Smooth muscle cell (in vitro differentiated cells): Measurements from ENCODE around the gene TMEM219. TPM values are rescaled to one million over a fixed set of nuclear protein-coding genes. Genes with fewer than 3 reads are reported as not detected.

Source experiments
- DNase-seq: peaks from one replicate; lab custom pipeline; 2025; ENCODE audit not compliant: unreplicated experiment; lab: John Stamatoyannopoulos, UW
- H2AFZ ChIP-seq: fragments of 200-600 bp; sonication (generic); 2 replicates; pipeline ENCODE4 v1.6.0; 2016; ENCODE audit warnings: antibody characterized with exemption, low read depth, mild to moderate bottlenecking
- H3F3A ChIP-seq: fragments of 200-600 bp; sonication (generic); 2 replicates; pipeline ENCODE4 v1.6.0; 2017; ENCODE audit warnings: antibody characterized with exemption, low read depth
- H3K27ac ChIP-seq: fragments of 200-600 bp; sonication (generic); 2 replicates; pipeline ENCODE4 v1.5.1; 2016; ENCODE audit warnings: low read depth, mild to moderate bottlenecking
- H3K27me3 ChIP-seq: fragments of 200-600 bp; sonication (generic); 2 replicates; pipeline ENCODE4 v1.6.1; 2016; ENCODE audit warnings: low read depth, mild to moderate bottlenecking
- H3K36me3 ChIP-seq: fragments of 200-600 bp; sonication (generic); 2 replicates; pipeline ENCODE4 v1.5.1; 2016; ENCODE audit warnings: low read depth
- H3K4me1 ChIP-seq: fragments of 200-600 bp; sonication (generic); 2 replicates; pipeline ENCODE4 v1.5.1; 2016; ENCODE audit warnings: low read depth
- H3K4me2 ChIP-seq: fragments of 200-600 bp; sonication (generic); 2 replicates; pipeline ENCODE4 v1.6.0; 2016; ENCODE audit warnings: mild to moderate bottlenecking
- H3K4me3 ChIP-seq: fragments of 200-600 bp; sonication (generic); 2 replicates; pipeline ENCODE4 v1.5.1; 2016; ENCODE audit warnings: mild to moderate bottlenecking
- H3K79me2 ChIP-seq: fragments of 200-600 bp; sonication (generic); 2 replicates; pipeline ENCODE4 v1.6.0; 2016; ENCODE audit warnings: low read depth, mild to moderate bottlenecking
- H3K9ac ChIP-seq: fragments of 200-600 bp; sonication (generic); 2 replicates; pipeline ENCODE4 v1.6.0; 2016; ENCODE audit warnings: low read depth
- H3K9me3 ChIP-seq: fragments of 200-600 bp; sonication (generic); replicated peaks from 2 replicates; pipeline ENCODE4 v1.5.1; 2016; ENCODE audit warnings: low read depth
- H4K20me1 ChIP-seq: fragments of 200-600 bp; sonication (generic); 2 replicates; pipeline ENCODE4 v1.6.0; 2016; ENCODE audit warnings: low read depth
- WGBS: methylation state at CpG from one replicate; pipeline ENCODE4 v1.1.7; 2016; ENCODE audit warnings: low lambda C conversion rate; 5-methylcytosine and 5-hydroxymethylcytosine counted together
- polyA plus RNA-seq: library from polyadenylated mRNA; unstranded; fragments of >200 nt; fragmentation: Nextera tagmentation; extraction: Ambion mirVana; gene quantifications from 2 replicates; pipeline ENCODE4 v1.2.1, GENCODE V29; 2016
- total RNA-seq: library from RNA; depleted of rRNA; stranded (reverse); fragments of >200 nt; gene quantifications from 2 replicates; pipeline ENCODE4 v1.2.3, GENCODE V29; 2014
- TF ChIP-seq, protein P1 (sequence below): fragments of 200-600 bp; sonication (generic); IDR thresholded peaks from 2 replicates; pipeline ENCODE4 v1.5.1; 2017; ENCODE audit warnings: borderline replicate concordance, mild to moderate bottlenecking, antibody characterized with exemption; ENCODE audit not compliant: insufficient read depth, poor library complexity, severe bottlenecking

The TMEM219 gene
- total and polyA plus RNA-seq, 2 experiments from 2014 or later, result 99.2 to 186 TPM

DNA sequence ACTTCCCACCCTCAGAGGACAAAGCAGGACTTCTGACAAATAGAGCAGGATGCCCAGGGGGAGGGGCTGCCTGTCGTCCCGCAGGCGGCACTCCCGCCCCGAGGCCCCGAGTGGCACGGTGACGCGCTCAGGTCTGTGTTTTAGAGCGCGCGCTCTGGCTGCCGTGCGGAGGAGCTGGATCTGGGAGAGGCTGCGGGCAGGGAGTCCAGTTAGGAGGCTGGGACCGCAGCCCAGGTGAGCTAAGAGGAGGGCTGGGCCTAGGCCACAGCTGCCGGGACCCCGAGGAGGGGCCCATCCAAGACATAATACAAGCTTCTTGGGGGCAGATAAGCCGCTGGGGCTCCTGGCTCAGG lies 42.5 kb downstream of the TMEM219 start:
- Histone ChIP-seq H3K27me3 (peaks cover 2% of the 10 kb centered on the region), H3K4me1 (no peaks in the 10 kb centered on the region), H3K4me3 (no peak overlapping the region), H4K20me1 (no peaks in the 10 kb centered on the region), H3K79me2 (no peaks in the 10 kb centered on the region), H3K27ac (no peak overlapping the region), H2AFZ (no peak overlapping the region), H3K4me2 (no peak overlapping the region), H3K9ac (no peak overlapping the region), H3F3A (no peaks in the 10 kb centered on the region), H3K36me3 (no peaks in the 10 kb centered on the region), H3K9me3 (no peaks in the 10 kb centered on the region)
- no peak for DNase-seq
- WGBS, result 96% methylated on average over 19 of the region's 19 CpGs
- TF ChIP-seq, protein P1, sequence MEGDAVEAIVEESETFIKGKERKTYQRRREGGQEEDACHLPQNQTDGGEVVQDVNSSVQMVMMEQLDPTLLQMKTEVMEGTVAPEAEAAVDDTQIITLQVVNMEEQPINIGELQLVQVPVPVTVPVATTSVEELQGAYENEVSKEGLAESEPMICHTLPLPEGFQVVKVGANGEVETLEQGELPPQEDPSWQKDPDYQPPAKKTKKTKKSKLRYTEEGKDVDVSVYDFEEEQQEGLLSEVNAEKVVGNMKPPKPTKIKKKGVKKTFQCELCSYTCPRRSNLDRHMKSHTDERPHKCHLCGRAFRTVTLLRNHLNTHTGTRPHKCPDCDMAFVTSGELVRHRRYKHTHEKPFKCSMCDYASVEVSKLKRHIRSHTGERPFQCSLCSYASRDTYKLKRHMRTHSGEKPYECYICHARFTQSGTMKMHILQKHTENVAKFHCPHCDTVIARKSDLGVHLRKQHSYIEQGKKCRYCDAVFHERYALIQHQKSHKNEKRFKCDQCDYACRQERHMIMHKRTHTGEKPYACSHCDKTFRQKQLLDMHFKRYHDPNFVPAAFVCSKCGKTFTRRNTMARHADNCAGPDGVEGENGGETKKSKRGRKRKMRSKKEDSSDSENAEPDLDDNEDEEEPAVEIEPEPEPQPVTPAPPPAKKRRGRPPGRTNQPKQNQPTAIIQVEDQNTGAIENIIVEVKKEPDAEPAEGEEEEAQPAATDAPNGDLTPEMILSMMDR, result no peak

DNA sequence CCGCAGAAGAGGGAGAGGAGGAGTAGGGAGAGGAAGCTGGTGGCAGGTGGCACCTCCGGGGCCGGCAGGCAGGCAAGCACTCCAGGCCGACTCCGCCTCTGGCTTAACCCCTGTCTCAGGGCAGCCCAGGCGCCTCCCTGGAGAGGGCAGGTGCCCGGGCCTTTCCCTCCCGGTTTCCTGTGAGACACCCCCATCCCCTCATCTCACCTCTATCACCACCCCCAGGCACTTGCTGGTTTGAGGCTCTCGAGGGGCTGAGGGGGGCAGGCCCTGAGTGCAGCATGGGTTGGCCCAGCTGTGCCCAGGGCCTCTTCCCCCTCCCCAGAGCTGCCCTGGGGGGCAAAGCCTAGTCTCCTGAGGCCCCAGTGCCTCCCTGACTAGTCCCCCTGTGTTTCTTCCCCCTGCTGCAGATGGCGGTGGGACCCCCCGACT lies 42.9 kb downstream of the TMEM219 start:
- H3K27me3 ChIP-seq, result peaks cover 6% of the 10 kb centered on the region
- H2AFZ ChIP-seq, result no peak overlapping the region
- TF ChIP-seq, protein P1, result no peak
- no peak for DNase-seq
- no peak overlapping the region for H3K27ac ChIP-seq
- no peaks in the 10 kb centered on the region for H3K79me2 ChIP-seq
- H3K4me1 ChIP-seq, result no peaks in the 10 kb centered on the region
- WGBS, result 90% methylated on average over 9 of the region's 11 CpGs
- no peak overlapping the region for H3K9ac ChIP-seq
- no peaks in the 10 kb centered on the region for H3K36me3 ChIP-seq
- no peaks in the 10 kb centered on the region for H4K20me1 ChIP-seq
- no peak overlapping the region for H3K4me3 ChIP-seq
- no peaks in the 10 kb centered on the region for H3F3A ChIP-seq
- H3K9me3 ChIP-seq, result no peaks in the 10 kb centered on the region
- no peak overlapping the region for H3K4me2 ChIP-seq

DNA sequence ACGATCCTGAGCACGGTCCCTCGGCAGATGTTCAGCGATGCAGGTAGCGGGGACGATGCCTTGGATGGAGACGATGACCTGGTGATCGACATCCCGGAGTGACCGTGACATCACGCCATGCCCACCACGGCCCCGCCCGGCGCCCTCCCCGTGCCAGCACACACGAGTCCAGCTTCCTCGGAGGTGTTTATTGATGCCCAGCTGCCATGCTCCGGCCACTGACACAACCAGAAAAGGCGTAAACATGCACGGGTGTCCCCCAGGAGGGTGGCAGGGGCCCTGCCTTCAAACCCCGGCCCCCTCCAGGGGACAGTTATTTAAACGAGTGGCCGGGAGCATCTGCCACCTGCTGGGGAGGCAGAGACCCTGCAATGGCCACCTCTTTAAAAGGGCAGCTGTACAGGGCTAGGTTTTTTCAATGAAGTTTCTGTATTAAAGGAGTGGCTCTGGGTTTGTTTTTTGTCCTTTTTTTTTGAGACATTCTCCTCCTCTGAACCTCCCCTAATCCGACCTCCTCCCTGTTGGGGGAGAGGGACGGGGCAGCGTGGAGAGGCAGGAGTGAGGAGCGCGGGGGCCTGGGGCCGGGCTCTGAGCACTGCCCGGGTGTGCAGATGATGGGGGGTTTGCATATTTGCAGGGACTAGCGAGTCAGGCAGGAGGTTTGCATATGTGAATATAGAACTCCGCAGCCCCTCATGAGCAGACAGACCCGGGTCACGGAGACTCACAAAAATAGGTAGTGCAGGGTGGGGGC lies 43.6 kb downstream of the TMEM219 start:
- H3K27me3 ChIP-seq, result peaks cover 13% of the 10 kb centered on the region
- H3K4me1 ChIP-seq, result peaks cover 6% of the 10 kb centered on the region
- WGBS, result 79% methylated on average over 21 of the region's 35 CpGs
- no peak overlapping the region for H3K4me2 ChIP-seq
- H3K79me2 ChIP-seq, result no peaks in the 10 kb centered on the region
- H3K9me3 ChIP-seq, result no peaks in the 10 kb centered on the region
- no peak overlapping the region for H2AFZ ChIP-seq
- H3F3A ChIP-seq, result no peaks in the 10 kb centered on the region
- no peak overlapping the region for H3K9ac ChIP-seq
- no peak overlapping the region for H3K27ac ChIP-seq
- H4K20me1 ChIP-seq, result no peaks in the 10 kb centered on the region
- no peak overlapping the region for H3K4me3 ChIP-seq
- DNase-seq, result no peak
- no peaks in the 10 kb centered on the region for H3K36me3 ChIP-seq
- TF ChIP-seq, protein P1, result peak; percentile 72

DNA sequence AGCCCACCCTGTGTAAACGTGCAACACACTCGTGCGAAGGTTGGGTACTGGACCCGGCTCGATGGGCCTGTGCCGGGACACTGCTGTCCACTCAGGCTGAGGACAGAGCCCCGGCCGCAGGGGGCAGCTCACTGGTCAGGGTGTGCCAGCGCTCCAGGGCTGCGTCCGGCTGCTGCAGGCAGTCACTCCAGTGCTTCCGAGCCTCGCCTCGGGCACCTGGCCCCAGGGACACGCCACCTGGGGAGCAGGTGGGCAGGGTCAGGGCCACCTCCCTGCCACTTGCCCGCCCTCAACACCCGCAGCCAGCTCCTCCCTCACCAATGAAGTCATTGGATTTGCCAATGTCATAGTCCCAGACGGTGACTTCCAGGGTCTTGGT lies 44.2 kb downstream of the TMEM219 start:
- H3K79me2 ChIP-seq, result no peaks in the 10 kb centered on the region

More for the DNA sequence above, 44.2 kb downstream of the TMEM219 start:
- H3K36me3 ChIP-seq, result no peaks in the 10 kb centered on the region
- 96% methylated on average over 18 of the region's 18 CpGs for WGBS
- peaks cover 9% of the 10 kb centered on the region for H3K4me1 ChIP-seq
- H3K9me3 ChIP-seq, result no peaks in the 10 kb centered on the region
- H2AFZ ChIP-seq, result no peak overlapping the region
- TF ChIP-seq, protein P1, result no peak
- H3K9ac ChIP-seq, result no peak overlapping the region
- H3F3A ChIP-seq, result no peaks in the 10 kb centered on the region
- no peak overlapping the region for H3K27ac ChIP-seq
- no peak overlapping the region for H3K4me3 ChIP-seq
- no peak for DNase-seq
- peaks cover 18% of the 10 kb centered on the region for H3K27me3 ChIP-seq
- H4K20me1 ChIP-seq, result no peaks in the 10 kb centered on the region
- H3K4me2 ChIP-seq, result no peak overlapping the region
